DOHH2 (cell line): Measurements from ENCODE around the gene SCAMP4.

Source experiments
- CTCF ChIP-seq: fragments of 200-600 bp; sonication (generic); IDR thresholded peaks from one replicate; pipeline ENCODE4 v1.5.1; 2014; ENCODE audit warnings: antibody characterized with exemption, mild to moderate bottlenecking, low read depth, low read length; ENCODE audit not compliant: poor library complexity, severe bottlenecking
- EZH2phosphoT487 ChIP-seq: fragments of 200-600 bp; sonication (generic); IDR thresholded peaks from 2 replicates; pipeline ENCODE4 v1.6.1; 2017; ENCODE audit warnings: borderline replicate concordance, mild to moderate bottlenecking, antibody characterized with exemption, low read length, moderate library complexity, mixed read lengths

GRCh38 chr19:1906985-1907562, 1.9 kb downstream of the SCAMP4 start:
- TF ChIP-seq CTCF, result no peak
- TF ChIP-seq EZH2phosphoT487, result no peak
